Esophagus squamous epithelium (tissue), 4 donors: ENCODE measurements around the gene GRID2.

Experiments used
- POLR2A ChIP-seq, 4 donors: fragments of 450-650 bp; IDR thresholded peaks; one replicate each; pipeline ENCODE4 v1.6.1; 2017; ENCODE audit warnings: antibody characterized with exemption in 4 of 4, mild to moderate bottlenecking in 4 of 4, moderate library complexity in 3 of 4
- TF ChIP-seq, protein P1 (sequence below), 6 experiments: fragments of 450-650 bp in 4 of 6; fragments of 200-600 bp in 2 of 6; sonication (generic) in 2 of 6; IDR thresholded peaks; one replicate each; pipeline ENCODE4 v1.5.1; 2016 to 2019; ENCODE audit warnings: antibody characterized with exemption in 6 of 6, mild to moderate bottlenecking in 4 of 6, moderate library complexity in 4 of 6

DNA sequence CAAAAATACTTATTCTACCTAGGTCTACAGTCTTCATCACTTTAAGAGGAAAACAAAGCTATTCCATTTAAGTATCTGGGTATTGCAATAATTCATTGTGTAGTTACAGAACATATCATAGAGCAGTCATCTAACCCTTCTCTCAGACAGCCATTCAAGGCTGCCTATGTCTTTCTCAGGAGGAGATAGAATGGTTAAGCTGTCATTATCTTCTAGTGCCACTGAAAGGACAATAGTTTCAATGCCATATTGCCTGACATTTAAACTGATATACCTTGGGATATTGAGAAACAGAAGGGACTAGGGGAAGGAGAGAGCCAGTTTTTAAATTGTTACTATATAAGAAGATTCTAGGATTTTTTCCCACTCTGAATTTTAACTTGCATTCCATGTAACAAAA, 527.0 kb downstream of the GRID2 start:
- no peak for TF ChIP-seq POLR2A (IDR thresholded peaks at IDR 0.05)
- TF ChIP-seq, protein P1, sequence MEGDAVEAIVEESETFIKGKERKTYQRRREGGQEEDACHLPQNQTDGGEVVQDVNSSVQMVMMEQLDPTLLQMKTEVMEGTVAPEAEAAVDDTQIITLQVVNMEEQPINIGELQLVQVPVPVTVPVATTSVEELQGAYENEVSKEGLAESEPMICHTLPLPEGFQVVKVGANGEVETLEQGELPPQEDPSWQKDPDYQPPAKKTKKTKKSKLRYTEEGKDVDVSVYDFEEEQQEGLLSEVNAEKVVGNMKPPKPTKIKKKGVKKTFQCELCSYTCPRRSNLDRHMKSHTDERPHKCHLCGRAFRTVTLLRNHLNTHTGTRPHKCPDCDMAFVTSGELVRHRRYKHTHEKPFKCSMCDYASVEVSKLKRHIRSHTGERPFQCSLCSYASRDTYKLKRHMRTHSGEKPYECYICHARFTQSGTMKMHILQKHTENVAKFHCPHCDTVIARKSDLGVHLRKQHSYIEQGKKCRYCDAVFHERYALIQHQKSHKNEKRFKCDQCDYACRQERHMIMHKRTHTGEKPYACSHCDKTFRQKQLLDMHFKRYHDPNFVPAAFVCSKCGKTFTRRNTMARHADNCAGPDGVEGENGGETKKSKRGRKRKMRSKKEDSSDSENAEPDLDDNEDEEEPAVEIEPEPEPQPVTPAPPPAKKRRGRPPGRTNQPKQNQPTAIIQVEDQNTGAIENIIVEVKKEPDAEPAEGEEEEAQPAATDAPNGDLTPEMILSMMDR (IDR thresholded peaks at IDR 0.05): no peak
